GM19023 (cell line): ENCODE data around the gene TIMM10B.
"Not testable (repeated sequence)": the region's sequence is repeated elsewhere in the genome, so short reads cannot be mapped to it uniquely, and the experiment has no call there.

Experiments used
- ATAC-seq: cut with Tn5 transposase; IDR thresholded peaks from one replicate; pipeline ENCODE4 v1.9.1; 2021; ENCODE audit warnings: mild to moderate bottlenecking, moderate library complexity; ENCODE audit not compliant: unreplicated experiment

Gene TIMM10B

GRCh38 chr11:6504166-6504565 is 22.9 kb downstream of the TIMM10B start:
- ATAC-seq: no peak

GRCh38 chr11:6505577-6506240 is 24.4 kb downstream of the TIMM10B start:
- ATAC-seq: no peak

DNA sequence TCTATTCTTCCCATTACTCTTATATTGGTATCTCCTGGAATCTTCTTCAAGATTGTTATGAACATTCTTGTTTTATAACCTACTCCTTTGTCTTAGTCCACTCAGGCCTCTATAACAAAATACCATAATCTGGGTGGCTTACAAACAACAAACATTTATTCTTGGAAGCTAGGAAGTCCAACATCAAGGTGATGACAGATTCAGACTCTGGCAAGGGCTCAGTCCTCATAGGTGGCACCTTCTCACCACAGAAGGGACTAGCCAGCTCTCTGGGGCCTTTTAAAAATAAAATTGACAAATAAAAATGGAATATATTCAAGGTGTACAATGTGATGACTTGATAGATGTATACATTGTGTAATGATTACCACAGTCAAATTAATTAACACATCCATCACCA is 35.6 kb downstream of the TIMM10B start:
- no peak for ATAC-seq

DNA sequence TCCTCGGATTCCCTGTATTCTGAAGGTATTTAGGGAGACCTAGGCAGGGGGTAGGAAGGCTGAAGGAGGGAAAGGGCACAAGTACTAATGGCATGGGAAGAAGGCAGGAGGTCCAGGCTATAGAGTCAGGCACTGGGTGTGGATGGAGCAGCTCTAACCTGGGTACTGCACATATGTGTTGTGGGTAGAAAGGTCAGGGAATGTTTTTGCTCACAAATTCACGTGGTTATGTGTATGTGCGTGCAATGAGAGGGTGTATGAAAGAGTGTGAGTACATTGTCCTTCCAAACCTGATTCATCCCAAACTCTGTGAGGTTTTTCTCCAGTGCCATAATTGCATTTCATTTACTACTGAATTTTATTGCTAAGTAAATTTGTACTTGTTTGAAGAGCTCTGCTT is 39.0 kb downstream of the TIMM10B start:
- ATAC-seq: no peak

GRCh38 chr11:6521946-6522345 is 40.6 kb downstream of the TIMM10B start:
- not testable (repeated sequence) for ATAC-seq

- ATAC-seq: no peak
Observed at GRCh38 chr11:6523253-6523652, 42.0 kb downstream of the TIMM10B start.

DNA sequence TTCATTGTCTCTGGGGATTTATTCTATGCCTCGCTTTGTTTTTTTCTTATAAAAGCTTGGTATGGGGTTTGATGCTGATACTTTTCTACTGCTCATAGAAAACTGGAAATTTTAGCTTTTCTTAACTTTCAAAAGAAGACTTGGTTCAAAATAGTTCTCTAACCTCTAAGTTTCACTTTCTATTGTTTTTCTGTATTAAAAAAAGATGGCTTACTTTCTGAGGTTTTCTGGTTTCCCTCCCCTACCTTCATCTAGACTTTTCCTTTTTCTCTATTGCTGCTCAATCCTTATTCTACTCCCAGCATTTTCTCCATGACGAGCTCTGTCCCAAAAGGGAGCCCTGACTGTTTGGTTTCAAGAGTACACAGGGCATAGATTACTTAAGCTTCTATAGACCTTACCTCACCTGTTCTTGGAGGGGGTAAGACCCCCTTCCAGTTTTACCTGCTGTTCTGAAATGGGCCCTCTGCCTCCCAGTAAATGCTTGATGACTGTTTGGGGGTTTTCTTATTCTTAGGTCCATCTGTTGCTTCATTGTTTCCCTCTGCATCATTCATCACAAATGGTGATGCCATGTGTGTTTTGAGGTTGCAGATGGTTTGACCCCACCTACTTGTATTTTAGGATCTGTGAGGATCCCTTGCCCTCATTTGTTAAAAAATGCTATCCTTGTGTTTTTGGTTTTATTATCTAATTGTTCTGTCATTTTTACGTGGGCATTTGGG is 45.3 kb downstream of the TIMM10B start:
- no peak for ATAC-seq

DNA sequence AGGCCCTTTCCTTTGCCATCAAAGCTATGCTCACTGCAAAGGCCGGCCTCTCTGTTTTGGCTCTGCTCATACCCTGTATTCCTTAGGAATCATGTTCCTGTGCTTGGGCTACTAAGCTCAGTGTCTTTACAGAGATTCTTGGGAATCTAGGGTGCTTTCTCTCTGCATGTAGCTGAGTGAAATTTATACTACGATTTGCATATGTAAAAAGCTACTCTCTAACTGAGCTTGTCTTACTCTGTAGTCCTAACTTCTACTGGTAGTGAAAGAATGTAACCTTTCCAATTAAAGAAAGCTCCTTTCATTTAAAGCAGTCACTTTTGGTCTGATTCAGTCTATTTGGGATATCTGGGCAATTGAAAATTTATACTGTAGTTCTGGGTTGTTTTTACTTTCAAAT is 48.0 kb downstream of the TIMM10B start:
- ATAC-seq: no peak

GRCh38 chr11:6530848-6531247 is 49.5 kb downstream of the TIMM10B start:
- ATAC-seq: no peak

GRCh38 chr11:6531267-6531752 is 50.0 kb downstream of the TIMM10B start:
- ATAC-seq: no peak
